ENCODE data around the gene MICU1. TPM values are rescaled to one million over a fixed set of nuclear protein-coding genes. Genes with fewer than 3 reads are reported as not detected.
"Not testable (repeated sequence)": the region's sequence is repeated elsewhere in the genome, so short reads cannot be mapped to it uniquely, and the experiment has no call there.

MICU1 gene
- total RNA-seq, 1 experiment from 2014 or later, result 46.9 TPM

- in situ Hi-C loops (cut with HindIII; ENCODE audit: low pct_unique_long_range_greater_than_20kb, low sequenced_read_pairs) (no loop called here), intact Hi-C loops (cut with micrococcal nuclease; ENCODE audit: unreplicated experiment) (no loop called here)
- ChIA-PET CTCF (no interaction called here), POLR2A (no interaction called here)
- DNase-seq (ENCODE audit: low read depth, low spot score) (no peak), ATAC-seq (no peak)
- TF ChIP-seq, protein P1, sequence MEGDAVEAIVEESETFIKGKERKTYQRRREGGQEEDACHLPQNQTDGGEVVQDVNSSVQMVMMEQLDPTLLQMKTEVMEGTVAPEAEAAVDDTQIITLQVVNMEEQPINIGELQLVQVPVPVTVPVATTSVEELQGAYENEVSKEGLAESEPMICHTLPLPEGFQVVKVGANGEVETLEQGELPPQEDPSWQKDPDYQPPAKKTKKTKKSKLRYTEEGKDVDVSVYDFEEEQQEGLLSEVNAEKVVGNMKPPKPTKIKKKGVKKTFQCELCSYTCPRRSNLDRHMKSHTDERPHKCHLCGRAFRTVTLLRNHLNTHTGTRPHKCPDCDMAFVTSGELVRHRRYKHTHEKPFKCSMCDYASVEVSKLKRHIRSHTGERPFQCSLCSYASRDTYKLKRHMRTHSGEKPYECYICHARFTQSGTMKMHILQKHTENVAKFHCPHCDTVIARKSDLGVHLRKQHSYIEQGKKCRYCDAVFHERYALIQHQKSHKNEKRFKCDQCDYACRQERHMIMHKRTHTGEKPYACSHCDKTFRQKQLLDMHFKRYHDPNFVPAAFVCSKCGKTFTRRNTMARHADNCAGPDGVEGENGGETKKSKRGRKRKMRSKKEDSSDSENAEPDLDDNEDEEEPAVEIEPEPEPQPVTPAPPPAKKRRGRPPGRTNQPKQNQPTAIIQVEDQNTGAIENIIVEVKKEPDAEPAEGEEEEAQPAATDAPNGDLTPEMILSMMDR (IDR thresholded peaks at IDR 0.05), result no peak
- TF ChIP-seq POLR2AphosphoS5 (IDR thresholded peaks at IDR 0.05; ENCODE audit: low read depth, low read length), result no peak
- Histone ChIP-seq H3K27ac (ENCODE audit: low read length) (no peak overlapping the region), H3K9me3 (ENCODE audit: control insufficient read depth, insufficient read depth, low read depth, low read length) (no peaks in the 10 kb centered on the region), H3K4me1 (ENCODE audit: control insufficient read depth, insufficient read depth, low read length) (no peaks in the 10 kb centered on the region), H3K27me3 (ENCODE audit: control insufficient read depth, insufficient read depth, low read length) (no peaks in the 10 kb centered on the region; the same call in 1 of the 2 replicates), H3K36me3 (ENCODE audit: control insufficient read depth, insufficient read depth, low read length) (no peaks in the 10 kb centered on the region), H3K4me3 (ENCODE audit: low read depth in 2 of 2, low read length in 2 of 2) (no peak overlapping the region)
- BruUV-seq (replicated peaks), result no TSS peak
Observed at GRCh38 chr10:72649291-72649690, 23.4 kb upstream of the MICU1 start.

DNA sequence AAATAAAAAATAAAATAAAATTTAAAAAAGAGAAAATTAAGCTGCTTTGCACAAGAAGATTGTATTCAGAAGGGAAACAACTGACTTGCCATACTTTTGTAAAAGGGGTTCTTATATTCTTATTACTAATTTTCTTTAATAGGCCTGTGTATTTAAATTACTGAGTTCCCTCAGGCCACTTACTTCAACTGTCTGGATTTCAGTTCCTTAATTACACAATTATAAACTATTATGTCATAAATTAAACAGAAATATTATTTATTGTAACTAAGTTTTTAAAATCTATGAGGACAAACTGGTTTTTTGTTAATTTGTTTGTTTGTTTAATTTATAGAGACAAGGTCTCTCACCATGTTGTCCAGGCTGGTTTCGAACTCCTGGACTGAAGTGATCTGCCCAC lies 22.4 kb upstream of the MICU1 start:
- no peak for ATAC-seq
- Histone ChIP-seq H3K27ac (ENCODE audit: low read length) (no peak overlapping the region), H3K27me3 (ENCODE audit: control insufficient read depth, insufficient read depth, low read length) (no peaks in the 10 kb centered on the region; the same call in 1 of the 2 replicates), H3K4me1 (ENCODE audit: control insufficient read depth, insufficient read depth, low read length) (no peaks in the 10 kb centered on the region), H3K9me3 (ENCODE audit: control insufficient read depth, insufficient read depth, low read depth, low read length) (no peaks in the 10 kb centered on the region), H3K36me3 (ENCODE audit: control insufficient read depth, insufficient read depth, low read length) (no peaks in the 10 kb centered on the region), H3K4me3 (ENCODE audit: low read depth in 2 of 2, low read length in 2 of 2) (no peak overlapping the region)
- ChIA-PET POLR2A (interaction anchor here (0.6 kb wide), 1 partner anchor 413 kb away, joined by 3 read pairs; no protein-coding TSS in a partner anchor), CTCF (no interaction called here)
- TF ChIP-seq POLR2AphosphoS5 (IDR thresholded peaks at IDR 0.05; ENCODE audit: low read depth, low read length) (no peak), SIN3A (IDR thresholded peaks at IDR 0.05; ENCODE audit: borderline replicate concordance, insufficient read depth, low read depth, low read length) (no peak), TCF7L2 (IDR thresholded peaks at IDR 0.05; ENCODE audit: low read depth, low read length) (no peak)
- TF ChIP-seq, protein P1 (IDR thresholded peaks at IDR 0.05), result no peak
- TF ChIP-seq, protein P2, sequence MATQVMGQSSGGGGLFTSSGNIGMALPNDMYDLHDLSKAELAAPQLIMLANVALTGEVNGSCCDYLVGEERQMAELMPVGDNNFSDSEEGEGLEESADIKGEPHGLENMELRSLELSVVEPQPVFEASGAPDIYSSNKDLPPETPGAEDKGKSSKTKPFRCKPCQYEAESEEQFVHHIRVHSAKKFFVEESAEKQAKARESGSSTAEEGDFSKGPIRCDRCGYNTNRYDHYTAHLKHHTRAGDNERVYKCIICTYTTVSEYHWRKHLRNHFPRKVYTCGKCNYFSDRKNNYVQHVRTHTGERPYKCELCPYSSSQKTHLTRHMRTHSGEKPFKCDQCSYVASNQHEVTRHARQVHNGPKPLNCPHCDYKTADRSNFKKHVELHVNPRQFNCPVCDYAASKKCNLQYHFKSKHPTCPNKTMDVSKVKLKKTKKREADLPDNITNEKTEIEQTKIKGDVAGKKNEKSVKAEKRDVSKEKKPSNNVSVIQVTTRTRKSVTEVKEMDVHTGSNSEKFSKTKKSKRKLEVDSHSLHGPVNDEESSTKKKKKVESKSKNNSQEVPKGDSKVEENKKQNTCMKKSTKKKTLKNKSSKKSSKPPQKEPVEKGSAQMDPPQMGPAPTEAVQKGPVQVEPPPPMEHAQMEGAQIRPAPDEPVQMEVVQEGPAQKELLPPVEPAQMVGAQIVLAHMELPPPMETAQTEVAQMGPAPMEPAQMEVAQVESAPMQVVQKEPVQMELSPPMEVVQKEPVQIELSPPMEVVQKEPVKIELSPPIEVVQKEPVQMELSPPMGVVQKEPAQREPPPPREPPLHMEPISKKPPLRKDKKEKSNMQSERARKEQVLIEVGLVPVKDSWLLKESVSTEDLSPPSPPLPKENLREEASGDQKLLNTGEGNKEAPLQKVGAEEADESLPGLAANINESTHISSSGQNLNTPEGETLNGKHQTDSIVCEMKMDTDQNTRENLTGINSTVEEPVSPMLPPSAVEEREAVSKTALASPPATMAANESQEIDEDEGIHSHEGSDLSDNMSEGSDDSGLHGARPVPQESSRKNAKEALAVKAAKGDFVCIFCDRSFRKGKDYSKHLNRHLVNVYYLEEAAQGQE (IDR thresholded peaks at IDR 0.05; ENCODE audit: insufficient read depth in 1 of 2, low read depth in 2 of 2, low read length in 1 of 2), result no peak
- DNase-seq (ENCODE audit: low read depth, low spot score), result no peak
- in situ Hi-C loops (cut with HindIII; ENCODE audit: low pct_unique_long_range_greater_than_20kb, low sequenced_read_pairs) (no loop called here), intact Hi-C loops (cut with micrococcal nuclease; ENCODE audit: unreplicated experiment) (no loop called here)
- no TSS peak for BruUV-seq (replicated peaks)

DNA sequence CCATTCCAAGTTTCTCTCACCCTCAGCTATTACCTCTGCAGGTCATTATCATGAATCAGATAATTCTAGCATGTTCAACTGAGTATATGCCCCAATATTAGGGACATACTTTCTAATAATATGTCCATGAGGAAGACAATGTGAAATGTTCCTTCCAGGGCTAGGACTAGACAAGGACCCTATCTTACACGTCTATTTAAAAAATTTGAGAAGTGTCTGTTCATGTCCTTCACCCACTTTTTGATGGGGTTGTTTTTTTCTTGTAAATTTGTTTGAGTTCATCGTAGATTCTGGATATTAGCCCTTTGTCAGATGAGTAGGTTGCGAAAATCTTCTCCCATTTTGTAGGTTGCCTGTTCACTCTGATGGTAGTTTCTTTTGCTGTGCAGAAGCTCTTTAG lies 21.1 kb upstream of the MICU1 start:
- H3K4me3 ChIP-seq (ENCODE audit: low read depth in 2 of 2, low read length in 2 of 2); ATAC-seq; intact Hi-C loops (cut with micrococcal nuclease; ENCODE audit: unreplicated experiment); H3K27ac ChIP-seq (ENCODE audit: low read length); BruUV-seq (replicated peaks); H3K27me3 ChIP-seq (ENCODE audit: control insufficient read depth, insufficient read depth, low read length); DNase-seq (ENCODE audit: low read depth, low spot score); in situ Hi-C loops (cut with HindIII; ENCODE audit: low pct_unique_long_range_greater_than_20kb, low sequenced_read_pairs); CTCF ChIA-PET; H3K36me3 ChIP-seq (ENCODE audit: control insufficient read depth, insufficient read depth, low read length); H3K4me1 ChIP-seq (ENCODE audit: control insufficient read depth, insufficient read depth, low read length); POLR2A ChIA-PET; H3K9me3 ChIP-seq (ENCODE audit: control insufficient read depth, insufficient read depth, low read depth, low read length): not testable (repeated sequence)
